ENCODE measurements around the gene PGBD4. TPM values are rescaled to one million over a fixed set of nuclear protein-coding genes. Genes with fewer than 3 reads are reported as not detected.

The PGBD4 gene
- total and polyA plus RNA-seq, 2 of the 13 experiments (the other 11 are each of a cell fraction or from before 2014, with no cell fraction given) = 1.4 to 1.7 TPM

- TF ChIP-seq HBP1 (CRISPR knock-in tag; IDR thresholded peaks at IDR 0.05; ENCODE audit: low read depth) (peak; percentile 23), MIER2 (CRISPR knock-in tag; IDR thresholded peaks at IDR 0.05) (no peak), ZNF205 (CRISPR knock-in tag; IDR thresholded peaks at IDR 0.05) (no peak), HOXD1 (CRISPR knock-in tag; IDR thresholded peaks at IDR 0.05) (no peak), REPIN1 (CRISPR knock-in tag; IDR thresholded peaks at IDR 0.05; ENCODE audit: borderline replicate concordance, low read depth) (peak; percentile 91), PRDM4 (CRISPR knock-in tag; IDR thresholded peaks at IDR 0.05; ENCODE audit: borderline replicate concordance) (no peak), PCBP1 (IDR thresholded peaks at IDR 0.05; ENCODE audit: borderline replicate concordance, low read depth, low read length) (0 out of 2 replicates have a peak, but pooled peaks have one; percentile 62), ZNF510 (CRISPR knock-in tag; IDR thresholded peaks at IDR 0.05; ENCODE audit: low read depth) (no peak), ETV5 (CRISPR knock-in tag; IDR thresholded peaks at IDR 0.05; ENCODE audit: borderline replicate concordance) (peak; percentile 56; the same call in 1 of the 2 replicates), CREB1 (IDR thresholded peaks at IDR 0.05) (peak; percentile 98), CREB1 (CRISPR knock-in tag; IDR thresholded peaks at IDR 0.05) (peak; percentile 100), KLF16 (CRISPR knock-in tag; IDR thresholded peaks at IDR 0.05) (peak in 1 of 2 experiments; percentile 78; a peak in 2 of 4 replicates), ZNF597 (CRISPR knock-in tag; IDR thresholded peaks at IDR 0.05) (no peak), ZBTB38 (CRISPR knock-in tag; IDR thresholded peaks at IDR 0.05) (peak; percentile 66; the same call in 1 of the 2 replicates), BCL6 (CRISPR knock-in tag; IDR thresholded peaks at IDR 0.05) (no peak), E2F1 (CRISPR knock-in tag; IDR thresholded peaks at IDR 0.05) (no peak), HHEX (CRISPR knock-in tag; IDR thresholded peaks at IDR 0.05) (0 out of 2 replicates have a peak, but pooled peaks have one; percentile 41), MIER3 (CRISPR knock-in tag; IDR thresholded peaks at IDR 0.05; ENCODE audit: borderline replicate concordance) (no peak; the same call in 1 of the 2 replicates)
Measured at GRCh38 chr15:34101366-34102174, at the start of gene PGBD4, which contains the start of gene EMC7 (continued).

Data from HepG2 (cell line).